M059J (cell line): ENCODE data around the gene BLACAT1. TPM values are rescaled to one million over a fixed set of nuclear protein-coding genes. Genes with fewer than 3 reads are reported as not detected.

Experiments used
- DNase-seq: peaks from one replicate; pipeline ENCODE4 v3.0.0-alpha.2; 2012; ENCODE audit warnings: low read depth
- total RNA-seq: library from RNA; depleted of rRNA; stranded (reverse); fragments of >200 nt; shearing (Covaris generic); gene quantifications from 2 replicates; pipeline ENCODE4 v1.2.3, GENCODE V29; 2014

The BLACAT1 gene
- total RNA-seq, 1 experiment from 2014 or later: 0.15 TPM

GRCh38 chr1:205456868-205457745 lies 1.3 kb upstream of the BLACAT1 start:
- no peak for DNase-seq

- no peak for DNase-seq
Observed at GRCh38 chr1:205456383-205456867, 580 bp upstream of the BLACAT1 start.

GRCh38 chr1:205454903-205455335 lies 926 bp downstream of the BLACAT1 start:
- DNase-seq: no peak

- DNase-seq: no peak
Observed at GRCh38 chr1:205453466-205453865, 2.4 kb downstream of the BLACAT1 start.

GRCh38 chr1:205452933-205453332 lies 2.9 kb downstream of the BLACAT1 start:
- no peak for DNase-seq

GRCh38 chr1:205452364-205452763 lies 3.5 kb downstream of the BLACAT1 start:
- no peak for DNase-seq

- DNase-seq: no peak
Observed at GRCh38 chr1:205451759-205452164, 4.1 kb downstream of the BLACAT1 start.

GRCh38 chr1:205451202-205451601 lies 4.6 kb downstream of the BLACAT1 start:
- no peak for DNase-seq

- DNase-seq: no peak
Observed at GRCh38 chr1:205450448-205450847, 5.4 kb downstream of the BLACAT1 start.

- DNase-seq: peak; percentile 86
Observed at GRCh38 chr1:205449750-205450443, 5.9 kb downstream of the BLACAT1 start.

GRCh38 chr1:205449254-205449749 lies 6.5 kb downstream of the BLACAT1 start:
- no peak for DNase-seq

GRCh38 chr1:205448540-205449253 lies 7.1 kb downstream of the BLACAT1 start:
- no peak for DNase-seq

GRCh38 chr1:205447457-205448341 lies 8.1 kb downstream of the BLACAT1 start:
- peak; percentile 77 for DNase-seq

GRCh38 chr1:205446828-205447227 lies 9.0 kb downstream of the BLACAT1 start:
- no peak for DNase-seq

- DNase-seq: no peak
Observed at GRCh38 chr1:205445646-205445935, 10.3 kb downstream of the BLACAT1 start.

GRCh38 chr1:205444931-205445645 lies 10.8 kb downstream of the BLACAT1 start:
- DNase-seq: peak; percentile 28

- DNase-seq: no peak
Observed at GRCh38 chr1:205444300-205444930, 11.4 kb downstream of the BLACAT1 start.

- DNase-seq: no peak
Observed at GRCh38 chr1:205443585-205444299, 12.1 kb downstream of the BLACAT1 start.

GRCh38 chr1:205442051-205442725 lies 13.7 kb downstream of the BLACAT1 start:
- peak; percentile 20 for DNase-seq
